ENCODE measurements around the gene TOR1AIP2.

GRCh38 chr1:179794146-179794545 is 83.5 kb downstream of the TOR1AIP2 start:
- TF ChIP-seq TAF1 (CRISPR knock-in tag; IDR thresholded peaks at IDR 0.05) (no peak), POLR2AphosphoS5 (IDR thresholded peaks at IDR 0.05; ENCODE audit: low read depth, low read length) (no peak), NFIB (CRISPR knock-in tag; IDR thresholded peaks at IDR 0.05; ENCODE audit: borderline replicate concordance) (no peak)

Measured in HepG2 (cell line).